H7 (cell line): Measurements from ENCODE around the gene MGAT4B. TPM values are rescaled to one million over a fixed set of nuclear protein-coding genes. Genes with fewer than 3 reads are reported as not detected.

ENCODE experiments used
- DNase-seq: peaks from one replicate; pipeline ENCODE4 v3.0.0; 2012
- H3K27me3 ChIP-seq: 2 replicates; pipeline ENCODE4 v1.6.0; 2011; ENCODE audit warnings: mild to moderate bottlenecking, low read length; ENCODE audit not compliant: control insufficient read depth, insufficient read depth
- H3K36me3 ChIP-seq: replicated peaks from 2 replicates; pipeline ENCODE4 v1.5.1; 2011; ENCODE audit warnings: low read length; ENCODE audit not compliant: control insufficient read depth, insufficient read depth
- H3K4me3 ChIP-seq: 2 replicates; pipeline ENCODE4 v1.5.1; 2011; ENCODE audit warnings: low read depth, mild to moderate bottlenecking, control low read depth, low read length, moderate library complexity; ENCODE audit not compliant: insufficient read depth
- total RNA-seq: library from RNA; depleted of rRNA; stranded (reverse); fragments of >200 nt; shearing (Covaris generic); gene quantifications from 2 replicates; pipeline ENCODE4 v1.2.3, GENCODE V29; 2014

The MGAT4B gene
- total RNA-seq, 1 experiment from 2014 or later = 131 TPM

DNA sequence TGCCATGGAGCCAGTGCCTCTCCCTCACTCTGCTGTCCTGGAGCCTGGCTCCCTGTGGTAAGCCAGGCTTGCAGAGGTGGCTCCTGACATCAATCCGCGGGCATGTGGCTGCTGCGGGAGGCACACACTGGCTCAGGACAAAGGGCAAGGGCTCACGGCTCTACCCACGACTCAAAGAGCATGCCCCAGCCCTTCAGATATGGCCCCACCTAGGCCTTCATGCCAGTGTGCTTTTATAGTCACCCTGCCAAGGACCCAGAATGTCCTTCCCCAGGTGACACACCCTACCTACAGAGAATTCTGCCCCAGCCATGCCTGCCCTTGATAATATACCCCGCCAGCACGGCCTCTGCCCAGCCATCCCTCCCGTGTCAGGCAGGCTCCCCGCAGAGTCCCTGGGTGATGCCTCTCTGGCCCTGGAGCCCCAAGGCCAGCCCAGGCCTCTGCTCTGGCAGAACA is 1.6 kb downstream of the MGAT4B start:
- DNase-seq = no peak
- H3K4me3 ChIP-seq = peak overlapping the region; percentile 85
- no peaks in the 10 kb centered on the region; the same call in 1 of the 2 replicates for H3K36me3 ChIP-seq
- no peaks in the 10 kb centered on the region for H3K27me3 ChIP-seq

DNA sequence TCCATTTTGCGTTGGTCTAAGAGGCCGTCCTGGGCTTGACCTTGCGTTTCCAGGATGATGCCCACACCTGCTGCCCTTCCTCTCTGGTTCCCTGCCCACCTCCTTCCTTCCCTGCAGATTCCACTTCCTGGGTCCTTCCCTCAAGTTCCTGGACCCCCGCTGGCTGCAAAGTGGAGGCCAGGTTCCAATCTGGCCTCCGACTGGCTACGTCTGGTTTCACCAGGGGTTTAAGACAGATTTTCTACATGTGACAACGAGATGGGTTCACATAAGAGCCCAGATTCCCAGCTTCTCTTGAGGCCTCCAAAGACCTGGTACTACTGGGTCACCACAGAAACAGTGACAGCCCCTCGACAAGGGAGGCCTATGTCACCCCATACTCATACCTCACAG is 2.1 kb downstream of the MGAT4B start:
- peaks cover 2% of the 10 kb centered on the region for H3K36me3 ChIP-seq
- no peaks in the 10 kb centered on the region for H3K27me3 ChIP-seq
- no peak for DNase-seq
- no peak overlapping the region for H3K4me3 ChIP-seq

- H3K4me3 ChIP-seq = no peak overlapping the region
- H3K36me3 ChIP-seq = peaks cover 7% of the 10 kb centered on the region
- peak; percentile 76 for DNase-seq
- H3K27me3 ChIP-seq = no peaks in the 10 kb centered on the region
Observed at GRCh38 chr5:179803651-179804554, 2.8 kb downstream of the MGAT4B start.

- H3K4me3 ChIP-seq = no peak overlapping the region
- H3K27me3 ChIP-seq = no peaks in the 10 kb centered on the region
- DNase-seq = peak; percentile 88
- H3K36me3 ChIP-seq = peaks cover 13% of the 10 kb centered on the region
Observed at GRCh38 chr5:179802950-179803562, 3.6 kb downstream of the MGAT4B start.

GRCh38 chr5:179802207-179802883 is 4.3 kb downstream of the MGAT4B start:
- Histone ChIP-seq H3K27me3 (no peaks in the 10 kb centered on the region), H3K36me3 (peaks cover 14% of the 10 kb centered on the region), H3K4me3 (no peak overlapping the region)
- DNase-seq = no peak

GRCh38 chr5:179801304-179802206 is 5.1 kb downstream of the MGAT4B start:
- peak; percentile 94 for DNase-seq
- no peaks in the 10 kb centered on the region for H3K27me3 ChIP-seq
- H3K36me3 ChIP-seq = peaks cover 16% of the 10 kb centered on the region
- H3K4me3 ChIP-seq = no peak overlapping the region

GRCh38 chr5:179800696-179801201 is 5.9 kb downstream of the MGAT4B start:
- Histone ChIP-seq H3K27me3 (no peaks in the 10 kb centered on the region), H3K36me3 (peaks cover 16% of the 10 kb centered on the region), H3K4me3 (no peak overlapping the region)
- no peak for DNase-seq

GRCh38 chr5:179800071-179800695 is 6.5 kb downstream of the MGAT4B start:
- no peak for DNase-seq
- no peak overlapping the region for H3K4me3 ChIP-seq
- peaks cover 16% of the 10 kb centered on the region for H3K36me3 ChIP-seq
- H3K27me3 ChIP-seq = no peaks in the 10 kb centered on the region

DNA sequence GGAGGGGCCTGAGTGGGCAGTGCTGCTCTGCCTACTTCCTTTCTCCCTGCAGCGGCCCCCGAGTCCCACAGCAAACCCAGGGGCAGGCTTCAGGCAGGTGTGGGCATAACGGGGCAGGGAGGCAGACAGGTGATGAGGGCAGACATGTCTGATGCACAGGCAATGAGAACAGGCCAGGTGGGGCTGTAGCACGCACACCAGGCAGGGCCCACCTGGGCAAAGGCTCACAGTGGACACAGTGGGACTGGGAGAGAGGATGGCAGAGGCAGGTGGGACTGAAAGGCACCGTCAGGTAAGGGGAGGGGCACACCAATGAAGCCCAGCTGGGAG is 7.1 kb downstream of the MGAT4B start:
- no peak for DNase-seq
- H3K4me3 ChIP-seq = no peak overlapping the region
- peaks cover 16% of the 10 kb centered on the region for H3K36me3 ChIP-seq
- no peaks in the 10 kb centered on the region for H3K27me3 ChIP-seq

GRCh38 chr5:179798771-179799643 is 7.7 kb downstream of the MGAT4B start:
- DNase-seq = no peak
- Histone ChIP-seq H3K27me3 (no peaks in the 10 kb centered on the region), H3K4me3 (no peak overlapping the region), H3K36me3 (peaks cover 16% of the 10 kb centered on the region)

- Histone ChIP-seq H3K36me3 (peaks cover 16% of the 10 kb centered on the region), H3K27me3 (no peaks in the 10 kb centered on the region), H3K4me3 (no peak overlapping the region)
- peak; percentile 44 for DNase-seq
Observed at GRCh38 chr5:179798144-179798770, 8.4 kb downstream of the MGAT4B start.

DNA sequence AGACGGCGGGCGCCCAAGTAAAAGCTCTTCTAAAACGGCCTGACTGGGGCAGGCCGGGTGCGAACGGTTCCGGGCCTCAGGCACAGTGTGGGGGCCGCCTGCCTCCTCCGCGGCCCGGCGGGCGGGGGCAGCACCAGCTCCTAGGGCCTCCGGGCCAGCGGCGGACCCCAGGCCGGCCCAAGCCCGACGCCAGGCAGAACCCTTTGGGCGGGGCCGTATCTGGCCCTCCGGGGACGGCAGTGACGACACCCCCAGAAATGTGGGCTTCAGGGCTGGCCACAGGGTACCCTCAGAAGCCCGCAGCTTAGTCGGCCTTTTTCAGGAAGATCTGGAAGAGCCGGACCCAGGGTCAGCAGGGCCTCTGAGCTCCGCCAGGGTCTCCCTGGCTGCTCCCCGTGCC is 8.9 kb downstream of the MGAT4B start:
- H3K4me3 ChIP-seq = no peak overlapping the region
- peak; percentile 56 for DNase-seq
- peaks cover 16% of the 10 kb centered on the region for H3K36me3 ChIP-seq
- no peaks in the 10 kb centered on the region for H3K27me3 ChIP-seq
